Measurements from ENCODE around the gene PLAC8L1.

Gene PLAC8L1

DNA sequence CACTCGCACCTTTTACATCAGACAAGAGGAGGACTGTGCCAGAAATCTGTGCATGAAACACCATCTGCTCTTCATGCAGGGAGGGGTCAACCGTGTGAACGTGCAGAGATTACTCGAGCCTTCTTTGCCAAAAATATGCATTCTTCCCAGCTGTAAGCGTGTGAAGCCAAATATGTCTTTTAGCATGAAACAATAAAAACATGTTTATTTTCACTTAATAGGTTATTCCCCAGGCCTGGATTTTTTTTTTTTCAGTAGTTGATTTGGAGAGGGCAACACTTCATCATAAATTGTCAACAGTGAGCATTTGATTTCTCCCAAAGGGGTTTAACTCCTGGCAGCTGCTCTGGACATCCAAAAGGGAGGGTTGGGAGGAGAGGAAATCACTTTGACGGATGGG is 23.8 kb downstream of the PLAC8L1 start:
- DNase-seq (ENCODE audit: extremely low read depth in 1 of 2, low read depth in 1 of 2), result no peak

- peak; percentile 1 to 3 for DNase-seq (ENCODE audit: extremely low read depth in 1 of 2, low read depth in 1 of 2)
These were observed 25.5 kb downstream of the PLAC8L1 start for GRCh38 chr5:146079695-146080373.

GRCh38 chr5:146078566-146078965 is 26.8 kb downstream of the PLAC8L1 start:
- DNase-seq (ENCODE audit: extremely low read depth in 1 of 2, low read depth in 1 of 2), result no peak

DNA sequence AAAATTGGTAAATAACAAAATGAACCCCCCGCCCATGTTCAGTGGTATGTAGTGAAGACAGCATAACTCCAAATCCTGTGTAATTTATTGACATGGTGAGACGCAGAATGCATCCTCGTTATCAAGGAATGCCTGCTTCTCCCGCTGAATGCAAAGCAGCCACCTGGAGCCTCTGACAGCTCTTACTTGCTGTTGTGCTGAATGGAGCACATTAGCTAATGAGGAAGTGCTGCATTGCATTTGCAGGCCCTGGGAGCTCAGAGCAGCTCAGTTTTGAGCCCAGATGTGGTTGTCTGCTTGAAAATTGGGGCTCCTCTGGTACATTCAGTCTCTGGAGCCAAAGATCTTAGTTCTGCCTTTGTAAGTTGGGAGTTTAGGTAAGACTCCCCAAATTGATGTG is 28.9 kb downstream of the PLAC8L1 start:
- no peak for DNase-seq (ENCODE audit: extremely low read depth in 1 of 2, low read depth in 1 of 2)

- DNase-seq (ENCODE audit: extremely low read depth in 1 of 2, low read depth in 1 of 2), result no peak
These were observed 29.3 kb downstream of the PLAC8L1 start for GRCh38 chr5:146076028-146076427.

- no peak for DNase-seq (ENCODE audit: extremely low read depth in 1 of 2, low read depth in 1 of 2)
These were observed 32.0 kb downstream of the PLAC8L1 start for GRCh38 chr5:146073239-146073900.

DNA sequence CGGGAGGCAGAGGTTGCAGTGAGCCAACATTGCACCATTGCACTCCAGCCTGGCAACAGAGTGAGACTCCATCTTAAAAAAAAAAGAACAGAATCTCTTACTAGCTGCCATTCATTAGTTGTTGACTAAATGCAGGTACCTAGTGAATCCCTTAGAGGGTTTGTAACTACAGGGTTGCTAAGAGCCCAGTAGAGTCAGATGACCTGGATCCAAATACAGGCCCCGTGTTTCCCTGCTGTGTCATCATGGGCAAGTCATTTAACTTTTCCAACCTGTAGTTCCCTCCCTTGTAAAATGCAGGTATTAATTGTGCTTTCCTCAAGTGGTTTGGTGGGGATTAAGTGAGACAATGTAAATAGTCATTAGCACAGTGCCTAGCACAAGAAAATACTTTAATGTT is 32.8 kb downstream of the PLAC8L1 start:
- no peak for DNase-seq (ENCODE audit: extremely low read depth in 1 of 2, low read depth in 1 of 2)

GRCh38 chr5:146071171-146071570 is 34.2 kb downstream of the PLAC8L1 start:
- DNase-seq (ENCODE audit: extremely low read depth in 1 of 2, low read depth in 1 of 2), result no peak

GRCh38 chr5:146070746-146071145 is 34.6 kb downstream of the PLAC8L1 start:
- DNase-seq (ENCODE audit: extremely low read depth in 1 of 2, low read depth in 1 of 2), result no peak

DNA sequence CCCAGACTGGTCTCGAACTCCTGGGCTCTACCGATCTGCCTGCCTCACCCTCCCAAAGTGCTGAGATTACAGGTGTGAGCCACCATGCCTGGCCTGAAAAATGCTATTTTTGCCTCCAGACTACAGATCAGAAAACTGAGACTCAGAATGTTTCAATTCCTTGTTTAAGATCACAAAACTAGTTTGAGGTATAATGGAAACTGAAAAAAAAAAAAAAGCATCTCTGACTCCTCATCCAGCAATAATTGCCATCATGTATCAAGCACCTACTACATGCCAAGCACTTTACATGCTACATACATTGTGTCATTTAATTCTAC is 35.6 kb downstream of the PLAC8L1 start:
- no peak for DNase-seq (ENCODE audit: extremely low read depth in 1 of 2, low read depth in 1 of 2)

DNA sequence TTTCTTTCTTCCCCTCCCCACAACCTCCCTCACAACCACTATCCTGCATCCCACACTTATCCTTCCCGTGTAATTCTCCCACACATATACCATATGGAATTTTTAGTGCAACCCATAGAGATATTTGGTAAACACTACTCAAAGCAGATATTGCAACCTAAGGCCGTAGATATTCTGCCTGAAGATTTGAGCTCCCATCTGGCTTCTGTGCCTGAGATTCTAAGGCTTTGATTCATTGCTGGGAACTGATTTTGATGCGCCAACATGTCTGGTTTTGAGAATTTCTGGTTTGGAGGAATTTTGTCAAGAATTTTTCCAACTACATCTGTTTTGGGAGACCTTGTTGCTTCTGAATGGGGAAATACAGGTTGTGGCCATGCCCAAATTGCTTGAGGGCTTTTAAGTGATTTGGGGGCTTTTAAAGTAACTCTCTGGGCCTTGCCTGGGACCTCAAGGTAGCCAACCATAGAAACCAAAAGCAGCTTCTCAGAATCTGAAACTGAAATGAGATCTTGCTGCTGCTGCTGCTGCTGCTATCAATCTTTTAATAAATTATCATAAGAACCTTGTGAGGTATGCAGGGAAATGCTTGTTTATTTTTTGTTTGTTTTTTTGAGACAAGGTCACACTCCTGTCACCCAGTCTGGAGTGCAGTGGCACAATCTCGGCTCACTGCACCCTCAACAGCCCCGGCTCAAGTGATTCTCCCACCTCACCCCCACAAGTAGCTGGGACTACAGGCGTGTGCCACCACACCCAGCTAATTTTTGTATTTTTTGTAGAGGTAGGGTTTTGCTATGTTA is 36.2 kb downstream of the PLAC8L1 start:
- DNase-seq (ENCODE audit: extremely low read depth in 1 of 2, low read depth in 1 of 2), result no peak

DNA sequence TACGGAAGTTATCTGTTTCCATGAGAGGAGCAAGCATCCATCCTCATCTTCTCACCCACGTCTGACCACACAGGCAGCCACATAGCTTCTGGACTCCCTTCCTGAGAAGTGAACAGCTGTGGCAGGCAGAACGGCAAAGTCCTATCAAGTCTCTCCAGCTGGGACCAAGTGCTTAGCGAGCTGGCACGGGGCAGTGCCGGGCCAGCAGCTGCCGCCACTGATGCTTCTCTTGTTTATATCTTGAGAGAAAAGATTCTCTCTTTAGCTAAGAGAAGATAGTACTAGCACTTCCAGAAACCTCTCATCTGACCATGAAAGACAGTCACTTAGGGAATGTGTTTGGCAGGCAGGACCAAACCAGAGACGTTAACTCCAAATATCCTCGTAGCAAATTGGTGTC is 37.2 kb downstream of the PLAC8L1 start:
- no peak for DNase-seq (ENCODE audit: extremely low read depth in 1 of 2, low read depth in 1 of 2)

DNA sequence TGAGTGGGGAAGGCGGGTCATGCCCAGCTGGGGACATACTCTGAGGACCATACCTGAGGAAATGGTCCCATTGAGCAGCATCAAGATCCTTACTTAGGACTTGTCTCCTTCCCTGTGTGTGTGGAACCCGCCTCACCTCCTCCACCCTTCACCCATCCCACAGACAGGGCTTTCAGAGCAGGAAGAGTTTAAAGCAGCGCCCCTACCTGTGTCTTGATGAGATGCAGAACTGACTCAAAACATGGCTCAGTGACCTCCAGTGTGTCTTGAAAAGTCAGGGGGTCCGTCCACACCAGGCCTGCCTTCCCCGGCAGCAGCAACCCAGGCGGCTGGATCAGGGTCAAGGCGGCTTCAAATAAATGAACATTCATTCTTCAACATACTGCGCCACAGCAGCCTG is 38.4 kb downstream of the PLAC8L1 start:
- no peak for DNase-seq (ENCODE audit: extremely low read depth in 1 of 2, low read depth in 1 of 2)

DNA sequence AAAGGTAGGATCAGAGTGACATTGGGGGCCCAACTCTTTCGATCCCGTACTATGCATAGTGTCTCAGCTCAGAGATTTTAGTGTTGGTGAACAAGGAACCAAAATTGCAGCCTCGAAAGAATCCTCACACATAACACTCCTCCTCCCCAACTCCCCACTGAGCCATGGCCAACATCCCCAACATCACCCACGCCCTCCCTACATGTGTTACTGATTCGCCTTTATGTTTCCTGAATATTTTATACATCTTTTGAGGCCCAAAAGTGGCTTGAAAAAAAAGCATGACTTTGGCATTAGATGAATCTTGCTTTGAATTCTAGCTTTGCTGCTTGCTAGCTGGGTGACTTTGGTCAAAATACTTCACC is 45.2 kb downstream of the PLAC8L1 start:
- DNase-seq (ENCODE audit: extremely low read depth in 1 of 2, low read depth in 1 of 2), result no peak

DNA sequence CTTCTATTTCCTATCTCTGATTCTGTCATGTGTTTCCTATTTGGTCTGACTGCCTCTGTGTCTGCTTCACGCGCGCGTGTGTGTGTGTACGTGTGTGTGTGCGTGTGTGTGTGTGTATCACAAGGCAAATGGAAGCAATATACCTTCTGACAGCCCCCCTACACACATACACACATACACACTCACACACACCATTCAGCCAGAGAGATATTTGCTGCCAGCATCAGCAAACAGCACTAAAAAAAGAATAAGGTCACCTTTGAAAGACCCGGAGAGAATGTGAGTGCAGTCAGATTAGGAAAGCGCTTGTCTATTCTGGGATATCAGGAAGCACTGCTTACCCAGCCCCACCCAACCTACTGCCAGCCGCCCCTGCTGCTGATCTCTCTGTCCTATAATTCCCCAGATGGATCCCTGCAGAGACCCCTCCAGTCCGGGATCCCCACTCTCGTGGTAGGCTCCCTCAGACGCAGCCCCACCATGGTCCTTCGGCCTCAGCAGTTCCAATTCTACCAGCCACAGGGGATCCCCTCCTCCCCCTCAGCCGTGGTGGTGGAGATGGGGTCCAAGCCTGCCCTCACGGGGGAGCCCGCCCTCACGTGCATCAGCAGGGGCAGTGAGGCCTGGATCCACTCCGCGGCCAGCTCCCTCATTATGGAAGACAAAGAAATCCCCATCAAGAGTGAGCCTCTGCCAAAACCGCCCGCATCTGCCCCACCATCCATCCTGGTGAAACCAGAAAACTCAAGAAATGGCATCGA is 45.7 kb downstream of the PLAC8L1 start:
- DNase-seq (ENCODE audit: extremely low read depth in 1 of 2, low read depth in 1 of 2), result no peak

- DNase-seq (ENCODE audit: extremely low read depth in 1 of 2, low read depth in 1 of 2), result no peak
These were observed 49.9 kb downstream of the PLAC8L1 start for GRCh38 chr5:146055432-146055831.

DNA sequence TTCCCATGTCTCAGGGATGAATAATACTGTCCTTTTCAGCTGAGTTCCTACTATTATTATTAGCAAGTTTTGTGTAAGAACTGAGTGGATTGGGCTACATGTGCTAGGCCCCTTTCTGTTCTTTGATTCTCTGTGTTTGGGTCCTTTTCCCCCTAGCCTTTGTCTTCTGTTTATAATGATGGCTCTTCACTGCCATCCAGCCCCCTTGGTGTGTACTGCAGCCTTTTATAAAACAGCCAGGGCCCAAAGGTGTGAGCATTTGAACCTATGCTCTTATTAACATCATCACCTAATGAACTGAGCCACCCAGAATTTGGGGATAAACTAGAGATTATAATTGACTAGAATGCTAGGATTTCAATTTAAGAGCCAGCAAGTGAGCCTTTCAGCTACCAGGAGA is 52.6 kb downstream of the PLAC8L1 start:
- DNase-seq (ENCODE audit: extremely low read depth in 1 of 2, low read depth in 1 of 2), result no peak

GRCh38 chr5:146051678-146052077 is 53.7 kb downstream of the PLAC8L1 start:
- DNase-seq (ENCODE audit: extremely low read depth in 1 of 2, low read depth in 1 of 2), result no peak

DNA sequence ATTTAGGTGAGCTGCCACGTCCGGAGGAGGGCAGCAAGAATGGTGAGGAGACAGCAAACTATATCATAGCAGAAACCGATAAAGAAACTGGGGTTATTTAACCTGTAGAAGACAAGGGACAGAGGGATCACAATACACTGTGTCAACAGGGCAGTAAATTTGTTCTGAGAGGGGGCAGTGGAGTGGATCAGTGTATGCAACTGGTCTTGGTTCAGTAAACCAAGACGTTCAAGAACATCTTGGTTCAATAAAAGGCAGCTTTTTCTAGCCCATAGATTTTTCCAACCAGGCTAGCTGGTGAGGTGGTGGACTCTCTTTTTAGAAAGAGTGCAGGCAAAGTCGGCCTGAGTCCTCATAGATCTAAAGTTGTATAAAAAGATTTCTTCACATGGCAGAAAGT is 55.3 kb downstream of the PLAC8L1 start:
- DNase-seq (ENCODE audit: extremely low read depth in 1 of 2, low read depth in 1 of 2), result no peak

DNA sequence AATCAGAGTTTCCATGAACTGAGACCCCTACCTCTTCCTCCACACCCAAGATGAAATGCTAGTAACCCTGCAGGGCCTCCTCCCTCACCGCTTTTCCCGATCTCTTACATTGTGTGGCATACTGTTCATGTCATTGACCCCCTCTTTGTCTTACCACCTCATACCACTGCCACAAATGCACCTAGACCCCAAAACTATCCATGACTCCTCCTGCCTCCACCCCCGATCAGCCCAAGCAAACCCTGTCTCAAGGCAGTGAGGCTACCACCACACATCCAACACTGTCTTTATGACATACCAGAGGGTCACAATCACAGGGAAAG is 55.7 kb downstream of the PLAC8L1 start:
- no peak for DNase-seq (ENCODE audit: extremely low read depth in 1 of 2, low read depth in 1 of 2)

- no peak for DNase-seq (ENCODE audit: extremely low read depth in 1 of 2, low read depth in 1 of 2)
These were observed 56.2 kb downstream of the PLAC8L1 start for GRCh38 chr5:146048994-146049703.
